Activated T-cell treated with anti-CD3 and anti-CD28 coated beads, Interleukin-2, amount 50 U/mL, for 4 hours (primary cell): ENCODE results near the gene KRT37. TPM values are rescaled to one million over a fixed set of nuclear protein-coding genes. Genes with fewer than 3 reads are reported as not detected.
"Not testable (repeated sequence)": the region's sequence is repeated elsewhere in the genome, so short reads cannot be mapped to it uniquely, and the experiment has no call there.

Experiments used
- ATAC-seq, 2 donors: fragments of 200-7000 bp; cut with Tn5 transposase; one replicate each; pipeline ENCODE4 v1.10.0; 2021
- DNase-seq: peaks from one replicate; pipeline ENCODE4 v3.0.0-alpha.2; 2020
- H3K27me3 Mint-ChIP-seq: one replicate; pipeline ENCODE4 v1.8.0; 2021; ENCODE audit warnings: low read depth, mixed read lengths
- H3K36me3 Mint-ChIP-seq: one replicate; pipeline ENCODE4 v1.8.0; 2022; ENCODE audit warnings: mixed read lengths; ENCODE audit not compliant: insufficient read depth
- H3K4me1 Mint-ChIP-seq: one replicate; pipeline ENCODE4 v1.8.0; 2021; ENCODE audit warnings: low read depth, mixed read lengths
- H3K4me3 Mint-ChIP-seq: one replicate; pipeline ENCODE4 v1.8.0; 2021; ENCODE audit warnings: mild to moderate bottlenecking, moderate library complexity, mixed read lengths
- H3K9me3 Mint-ChIP-seq: one replicate; pipeline ENCODE4 v1.8.0; 2021; ENCODE audit warnings: mixed read lengths
- total RNA-seq, 3 donors: library from RNA; stranded (reverse); gene quantifications; one replicate each; pipeline ENCODE4 v1.2.1, GENCODE V29; 2021

Gene KRT37
- total RNA-seq, 3 donors from 2014 or later, result not detected

- H3K27me3 Mint-ChIP-seq, result peaks cover 5% of the 10 kb centered on the region
- H3K4me1 Mint-ChIP-seq, result no peaks in the 10 kb centered on the region
- no peaks in the 10 kb centered on the region for H3K36me3 Mint-ChIP-seq
- no peak overlapping the region for H3K4me3 Mint-ChIP-seq
- DNase-seq (no peak), ATAC-seq (no peak)
- H3K9me3 Mint-ChIP-seq, result no peaks in the 10 kb centered on the region
Observed at GRCh38 chr17:41448506-41448905, 24.1 kb upstream of the KRT37 start.

DNA sequence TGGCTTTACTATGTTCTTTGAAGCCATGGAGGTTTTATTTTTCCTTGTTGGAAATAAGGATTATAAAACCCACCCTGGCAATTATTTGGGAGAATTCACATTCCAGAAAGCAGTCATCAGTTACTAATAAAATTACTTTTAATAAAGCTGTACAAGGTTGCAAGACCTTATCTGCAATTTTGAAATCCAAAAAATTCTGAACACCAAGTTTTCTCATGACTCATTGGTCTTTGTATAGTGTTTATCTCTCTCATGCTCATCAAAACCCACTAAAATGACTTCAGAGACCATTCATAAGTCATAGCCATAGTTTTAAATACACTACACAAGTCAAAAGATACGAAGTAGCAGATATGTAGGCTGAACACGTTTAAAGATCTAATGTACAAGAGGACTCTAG lies 22.4 kb upstream of the KRT37 start:
- H3K9me3 Mint-ChIP-seq, result no peaks in the 10 kb centered on the region
- peaks cover 8% of the 10 kb centered on the region for H3K27me3 Mint-ChIP-seq
- no peak overlapping the region for H3K4me3 Mint-ChIP-seq
- H3K4me1 Mint-ChIP-seq, result no peaks in the 10 kb centered on the region
- no peaks in the 10 kb centered on the region for H3K36me3 Mint-ChIP-seq
- no peak for DNase-seq
- no peak for ATAC-seq

DNA sequence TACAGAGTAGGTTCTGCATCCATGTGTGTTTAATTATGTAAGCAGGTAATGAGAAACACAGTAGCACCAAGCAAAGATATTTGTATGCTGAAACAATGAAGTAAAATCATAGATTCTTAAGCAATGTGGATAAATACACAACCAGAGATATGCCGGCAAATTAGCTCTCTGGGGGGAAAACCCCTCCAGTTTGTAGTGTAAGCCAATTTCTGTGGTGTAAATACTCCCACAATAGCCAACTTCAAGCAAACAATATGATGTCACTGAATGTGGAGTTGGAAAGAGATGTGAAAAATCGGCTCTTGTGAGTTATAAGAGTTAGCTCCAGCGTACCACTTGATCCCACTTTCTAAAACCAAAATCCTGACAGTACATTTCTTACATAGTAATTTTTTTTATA lies 20.3 kb upstream of the KRT37 start:
- ATAC-seq, result no peak
- DNase-seq, result no peak
- Mint-ChIP-seq H3K27me3 (peaks cover 3% of the 10 kb centered on the region), H3K4me3 (no peak overlapping the region), H3K4me1 (no peaks in the 10 kb centered on the region), H3K36me3 (no peaks in the 10 kb centered on the region), H3K9me3 (no peaks in the 10 kb centered on the region)

GRCh38 chr17:41444186-41444585 lies 19.8 kb upstream of the KRT37 start:
- H3K4me3 Mint-ChIP-seq, result no peak overlapping the region
- DNase-seq (no peak), ATAC-seq (no peak)
- H3K9me3 Mint-ChIP-seq, result no peaks in the 10 kb centered on the region
- H3K36me3 Mint-ChIP-seq, result no peaks in the 10 kb centered on the region
- H3K4me1 Mint-ChIP-seq, result no peaks in the 10 kb centered on the region
- peaks cover 3% of the 10 kb centered on the region for H3K27me3 Mint-ChIP-seq

DNA sequence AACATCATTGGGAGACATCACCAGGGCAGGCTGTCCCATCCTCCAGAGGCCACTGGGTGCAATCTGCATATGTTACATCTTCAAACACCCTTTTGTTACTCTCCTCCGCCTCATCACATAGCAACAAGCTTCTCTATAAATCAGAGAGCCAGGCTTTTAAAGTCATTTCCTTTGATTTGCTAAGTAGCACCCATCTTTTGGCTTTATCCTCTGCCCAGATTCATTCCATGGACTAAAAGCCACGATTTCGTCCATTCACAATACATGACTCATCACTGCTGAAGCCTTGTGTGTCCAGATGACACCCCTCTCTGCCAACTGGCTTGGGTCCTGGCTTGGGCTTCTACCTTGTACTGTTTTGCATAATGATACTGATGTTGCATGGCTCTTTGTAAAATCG lies 18.4 kb upstream of the KRT37 start:
- DNase-seq (no peak), ATAC-seq (no peak)
- Mint-ChIP-seq H3K4me3 (no peak overlapping the region), H3K9me3 (no peaks in the 10 kb centered on the region), H3K27me3 (peaks cover 3% of the 10 kb centered on the region), H3K4me1 (no peaks in the 10 kb centered on the region), H3K36me3 (no peaks in the 10 kb centered on the region)

DNA sequence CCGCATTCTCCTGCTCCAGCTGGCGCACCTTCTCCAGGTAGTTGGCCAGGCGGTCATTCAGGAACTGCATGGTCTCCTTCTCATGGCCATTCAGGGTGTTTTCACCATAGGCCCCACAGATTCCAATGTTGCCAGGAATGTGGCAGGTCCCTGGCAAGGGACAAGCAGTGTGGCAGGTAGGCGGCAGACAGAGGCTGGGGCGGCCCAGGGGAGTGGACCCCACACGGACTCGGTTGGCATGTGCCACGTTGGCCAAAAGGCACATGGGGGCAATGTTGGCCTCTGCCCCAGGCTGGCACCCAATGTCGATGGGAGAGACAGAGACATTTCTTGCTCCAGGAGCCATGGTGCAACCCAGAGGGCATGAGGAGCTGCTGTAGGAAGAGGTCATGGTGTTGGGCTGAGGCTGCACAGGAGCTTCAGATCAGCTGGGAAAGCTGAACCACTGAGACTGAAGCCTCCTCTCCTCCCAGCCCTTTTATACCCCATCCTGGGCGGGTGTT lies 16.2 kb upstream of the KRT37 start, which contains the start of gene KRT38:
KRT38 (minus strand) TSS at position 453 of the 503 bp plus-strand sequence; CDS start at position 391, 62 bp downstream.
- ATAC-seq (no peak), DNase-seq (no peak)
- peaks cover 3% of the 10 kb centered on the region for H3K27me3 Mint-ChIP-seq
- H3K4me1 Mint-ChIP-seq, result no peaks in the 10 kb centered on the region
- H3K4me3 Mint-ChIP-seq, result no peak within 1 kb of the TSS
- no peaks in the 10 kb centered on the region for H3K36me3 Mint-ChIP-seq
- H3K9me3 Mint-ChIP-seq, result no peaks in the 10 kb centered on the region

- Mint-ChIP-seq H3K9me3 (no peaks in the 10 kb centered on the region), H3K27me3 (peaks cover 3% of the 10 kb centered on the region), H3K36me3 (no peaks in the 10 kb centered on the region), H3K4me3 (no peak overlapping the region), H3K4me1 (no peaks in the 10 kb centered on the region)
- no peak for ATAC-seq
- no peak for DNase-seq
Observed at GRCh38 chr17:41439375-41439774, 15.0 kb upstream of the KRT37 start.

DNA sequence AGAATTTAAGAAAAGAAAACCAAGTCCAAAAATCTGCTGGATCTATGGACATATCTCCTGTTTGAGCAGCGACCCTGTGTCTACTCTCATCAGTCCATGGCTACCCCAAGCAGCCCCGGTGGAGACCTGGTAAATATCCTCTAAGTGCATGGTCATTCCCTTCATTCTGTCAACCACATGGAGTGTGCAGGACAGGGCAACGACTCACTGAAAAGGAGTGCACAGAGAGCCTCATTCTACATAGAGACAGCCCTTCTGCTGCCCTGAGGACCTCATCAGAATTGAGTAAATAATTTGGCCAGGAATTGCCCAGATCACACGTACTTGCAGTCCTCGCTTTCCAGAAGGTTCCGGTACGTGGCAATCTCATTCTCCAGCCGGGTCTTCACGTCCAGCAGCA lies 13.4 kb upstream of the KRT37 start:
- ATAC-seq (no peak), DNase-seq (no peak)
- H3K4me3 Mint-ChIP-seq, result no peak overlapping the region
- H3K36me3 Mint-ChIP-seq, result no peaks in the 10 kb centered on the region
- H3K27me3 Mint-ChIP-seq, result peaks cover 1% of the 10 kb centered on the region
- H3K9me3 Mint-ChIP-seq, result no peaks in the 10 kb centered on the region
- no peaks in the 10 kb centered on the region for H3K4me1 Mint-ChIP-seq

GRCh38 chr17:41437254-41437653 lies 12.9 kb upstream of the KRT37 start:
- no peaks in the 10 kb centered on the region for H3K27me3 Mint-ChIP-seq

DNA sequence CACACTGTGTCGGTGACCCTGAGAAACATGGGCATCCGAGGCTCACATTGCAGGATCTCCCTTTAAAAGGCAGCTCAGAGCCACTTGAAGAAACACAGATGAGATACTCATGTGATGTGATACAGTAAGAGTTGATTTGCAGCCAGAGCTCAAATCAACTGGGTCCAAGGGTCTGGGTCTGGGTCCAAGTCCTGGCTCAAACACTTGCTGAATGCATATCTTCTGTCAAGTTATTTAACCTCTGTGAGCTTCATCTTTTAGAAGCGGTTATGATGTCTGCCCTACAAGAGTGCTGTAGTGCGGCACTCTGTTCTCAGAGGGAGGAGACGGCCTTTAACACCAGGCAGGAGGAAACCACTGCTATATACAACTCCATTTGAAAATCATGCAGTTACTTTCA lies 10.0 kb upstream of the KRT37 start:
- DNase-seq (no peak), ATAC-seq (no peak)
- Mint-ChIP-seq H3K4me3 (no peak overlapping the region), H3K27me3 (peaks cover 2% of the 10 kb centered on the region), H3K9me3 (no peaks in the 10 kb centered on the region), H3K36me3 (no peaks in the 10 kb centered on the region), H3K4me1 (no peaks in the 10 kb centered on the region)

More at GRCh38 chr17:41437254-41437653, 12.9 kb upstream of the KRT37 start:
- DNase-seq (no peak), ATAC-seq (no peak)
- no peaks in the 10 kb centered on the region for H3K36me3 Mint-ChIP-seq
- no peak overlapping the region for H3K4me3 Mint-ChIP-seq
- H3K4me1 Mint-ChIP-seq, result no peaks in the 10 kb centered on the region
- H3K9me3 Mint-ChIP-seq, result no peaks in the 10 kb centered on the region

DNA sequence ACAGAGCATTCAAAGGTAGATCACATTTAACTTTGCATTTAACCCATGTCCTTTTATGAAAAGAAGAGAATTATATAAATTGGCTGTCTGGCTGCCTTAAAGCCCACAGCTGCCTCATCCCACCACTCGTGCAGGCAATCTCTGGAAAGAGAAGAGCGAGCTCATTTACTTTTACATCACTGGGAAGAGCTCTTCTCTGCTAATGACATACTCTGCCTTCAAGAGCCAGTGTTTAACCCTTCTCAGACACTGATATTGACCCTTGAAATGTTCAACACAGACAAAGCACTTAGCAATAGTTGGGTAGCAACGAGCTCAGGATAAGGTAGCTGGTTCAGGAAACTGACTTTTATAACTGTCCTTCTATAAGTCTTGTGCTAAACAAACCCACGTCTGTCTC lies 9.6 kb upstream of the KRT37 start:
- ATAC-seq, result no peak
- peaks cover 2% of the 10 kb centered on the region for H3K27me3 Mint-ChIP-seq
- H3K4me1 Mint-ChIP-seq, result no peaks in the 10 kb centered on the region
- no peaks in the 10 kb centered on the region for H3K9me3 Mint-ChIP-seq
- H3K4me3 Mint-ChIP-seq, result no peak overlapping the region
- DNase-seq, result no peak
- H3K36me3 Mint-ChIP-seq, result no peaks in the 10 kb centered on the region

DNA sequence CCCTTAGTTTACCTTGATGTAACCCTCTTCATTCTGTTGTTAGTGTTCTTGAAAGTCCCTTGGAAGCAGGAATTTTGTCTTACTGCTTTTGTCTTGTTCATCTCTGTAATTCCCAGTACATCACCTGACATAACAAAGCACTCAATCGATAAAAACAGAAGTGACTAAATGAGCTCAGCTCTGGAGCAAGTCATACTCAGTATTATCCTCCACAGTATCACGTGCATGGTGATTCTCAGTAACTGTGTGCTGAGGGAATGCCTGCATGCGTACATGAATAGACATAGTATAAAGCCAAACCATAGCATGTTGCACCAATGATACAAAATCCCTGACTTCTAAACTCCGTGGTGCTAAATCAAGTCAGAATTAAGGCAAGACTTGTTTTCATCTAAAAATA lies 9.2 kb upstream of the KRT37 start:
- H3K4me1 Mint-ChIP-seq, result no peaks in the 10 kb centered on the region
- peaks cover 2% of the 10 kb centered on the region for H3K27me3 Mint-ChIP-seq

GRCh38 chr17:41430376-41430775 lies 6.0 kb upstream of the KRT37 start:
- DNase-seq, H3K9me3 Mint-ChIP-seq, ATAC-seq, H3K36me3 Mint-ChIP-seq, H3K27me3 Mint-ChIP-seq, H3K4me3 Mint-ChIP-seq, H3K4me1 Mint-ChIP-seq: not testable (repeated sequence)

More for the DNA sequence above, 9.2 kb upstream of the KRT37 start:
- H3K4me3 Mint-ChIP-seq, result no peak overlapping the region
- no peak for DNase-seq
- no peak for ATAC-seq
- H3K9me3 Mint-ChIP-seq, result no peaks in the 10 kb centered on the region
- H3K36me3 Mint-ChIP-seq, result no peaks in the 10 kb centered on the region

DNA sequence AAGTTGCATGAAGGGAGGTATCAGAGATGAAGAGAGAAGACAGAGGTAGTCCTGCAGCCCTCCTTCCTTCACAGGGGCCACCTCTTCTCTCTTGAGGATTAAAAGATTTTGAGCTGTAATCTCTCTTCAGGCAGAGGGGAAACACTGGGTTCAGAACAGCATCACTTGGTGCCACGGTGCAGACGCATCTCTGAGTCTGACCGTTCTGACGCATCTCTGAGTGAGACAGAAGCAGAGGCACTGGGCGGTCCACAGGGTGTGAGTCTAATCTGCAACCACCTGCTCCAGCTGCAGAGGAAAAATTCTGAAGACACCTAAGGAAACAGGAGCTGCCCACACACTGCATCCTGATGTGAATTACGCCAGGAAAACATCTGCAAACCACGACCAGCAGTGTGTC lies 5.3 kb upstream of the KRT37 start:
- no peaks in the 10 kb centered on the region for H3K36me3 Mint-ChIP-seq
- no peak for DNase-seq
- no peaks in the 10 kb centered on the region for H3K4me1 Mint-ChIP-seq
- no peak for ATAC-seq
- peaks cover 2% of the 10 kb centered on the region for H3K27me3 Mint-ChIP-seq
- no peak overlapping the region for H3K4me3 Mint-ChIP-seq
- H3K9me3 Mint-ChIP-seq, result no peaks in the 10 kb centered on the region

GRCh38 chr17:41428591-41429291 lies 4.4 kb upstream of the KRT37 start:
- H3K4me3 Mint-ChIP-seq, result no peak overlapping the region

More at GRCh38 chr17:41428591-41429291, 4.4 kb upstream of the KRT37 start:
- Mint-ChIP-seq H3K4me1 (no peaks in the 10 kb centered on the region), H3K27me3 (peaks cover 2% of the 10 kb centered on the region), H3K36me3 (no peaks in the 10 kb centered on the region), H3K9me3 (no peaks in the 10 kb centered on the region)
- no peak for ATAC-seq
- no peak for DNase-seq
